ENCODE results near the gene DYDC2.

The DYDC2 gene

GRCh38 chr10:80356563-80356988 lies at the start of gene DYDC2, which contains the start of gene DYDC1:
TSS of gene DYDC2 (plus strand) at chr10:80356781. CDS start at chr10:80362444, 5,663 bp downstream.
TSS of gene DYDC1 (minus strand) at chr10:80356755. CDS start at chr10:80352601, 4,154 bp downstream.
- no peak for TF ChIP-seq CTCF (IDR thresholded peaks at IDR 0.05; ENCODE audit: unreplicated experiment in 3 of 3)
- H3K27ac Mint-ChIP-seq: peak within 1 kb of the TSS in 2 of 3 experiments; percentile 77 to 84
- H3K27me3 Mint-ChIP-seq (ENCODE audit: low read depth): peaks cover 32% of the 10 kb centered on the region
- no peaks in the 10 kb centered on the region for H3K9me3 Mint-ChIP-seq
- peak within 1 kb of the TSS; percentile 74 to 94 (median 93) for H3K4me3 Mint-ChIP-seq
- no peaks in the 10 kb centered on the region for H3K36me3 Mint-ChIP-seq (ENCODE audit: low read depth)
- H3K4me1 Mint-ChIP-seq: no peaks in the 10 kb centered on the region

GRCh38 chr10:80313523-80313922 lies 43.1 kb upstream of the DYDC2 start:
- TF ChIP-seq CTCF (IDR thresholded peaks at IDR 0.05; ENCODE audit: unreplicated experiment in 3 of 3): no peak
- Mint-ChIP-seq H3K27ac (no peak overlapping the region), H3K27me3 (ENCODE audit: low read depth) (no peaks in the 10 kb centered on the region), H3K36me3 (ENCODE audit: low read depth) (no peaks in the 10 kb centered on the region), H3K4me1 (no peaks in the 10 kb centered on the region), H3K9me3 (peaks cover 9% of the 10 kb centered on the region), H3K4me3 (no peak overlapping the region)

DNA sequence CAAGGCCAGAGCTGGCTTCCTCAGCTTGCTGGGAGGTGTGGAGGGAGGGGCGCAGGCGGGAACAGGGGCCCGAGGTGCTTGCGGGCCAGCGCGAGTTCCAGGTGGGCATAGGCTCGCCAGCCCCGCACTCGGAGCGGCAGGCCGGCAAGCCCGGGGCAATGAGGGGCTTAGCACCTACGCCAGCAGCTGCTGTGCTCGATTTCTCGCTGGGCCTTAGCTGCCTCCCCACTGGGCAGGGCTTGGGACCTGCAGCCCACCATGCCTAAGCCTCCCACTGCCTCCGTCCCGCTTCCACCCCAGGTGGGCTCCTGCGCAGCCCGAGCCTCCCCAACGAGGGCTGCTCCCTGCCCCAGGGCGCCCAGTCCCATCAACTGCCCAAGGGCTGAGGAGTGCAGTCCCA lies 41.2 kb upstream of the DYDC2 start:
- Mint-ChIP-seq H3K36me3 (ENCODE audit: low read depth) (no peaks in the 10 kb centered on the region), H3K27ac (no peak overlapping the region), H3K9me3 (peaks cover 9% of the 10 kb centered on the region), H3K27me3 (ENCODE audit: low read depth) (no peaks in the 10 kb centered on the region), H3K4me3 (no peak overlapping the region), H3K4me1 (no peaks in the 10 kb centered on the region)
- TF ChIP-seq CTCF (IDR thresholded peaks at IDR 0.05; ENCODE audit: unreplicated experiment in 3 of 3): no peak

DNA sequence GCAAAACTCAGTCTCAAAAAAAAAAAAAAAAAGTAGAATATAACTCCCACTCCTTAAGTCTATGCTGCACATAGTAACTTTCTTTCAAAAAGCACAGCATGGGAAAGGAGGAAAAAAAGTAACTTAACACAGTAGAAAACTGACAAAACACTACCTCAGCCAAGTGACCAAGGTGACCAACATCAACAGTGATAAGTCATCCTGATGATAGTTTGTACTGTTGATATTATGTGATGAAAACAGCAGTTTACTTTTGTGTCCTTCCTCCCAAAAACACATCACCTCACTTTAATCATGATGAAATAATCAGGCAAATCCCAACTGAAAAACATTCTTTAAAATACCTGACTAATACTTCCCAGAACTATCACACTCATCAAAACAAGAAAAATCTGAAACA lies 37.8 kb upstream of the DYDC2 start:
- Mint-ChIP-seq H3K4me3 (no peak overlapping the region), H3K4me1 (no peaks in the 10 kb centered on the region), H3K27me3 (ENCODE audit: low read depth) (no peaks in the 10 kb centered on the region), H3K9me3 (no peaks in the 10 kb centered on the region), H3K36me3 (ENCODE audit: low read depth) (no peaks in the 10 kb centered on the region), H3K27ac (no peak overlapping the region)
- TF ChIP-seq CTCF (IDR thresholded peaks at IDR 0.05; ENCODE audit: unreplicated experiment in 3 of 3): no peak

GRCh38 chr10:80319318-80319717 lies 37.3 kb upstream of the DYDC2 start:
- Mint-ChIP-seq H3K36me3 (ENCODE audit: low read depth) (no peaks in the 10 kb centered on the region), H3K4me1 (no peaks in the 10 kb centered on the region), H3K27me3 (ENCODE audit: low read depth) (no peaks in the 10 kb centered on the region), H3K4me3 (no peak overlapping the region), H3K9me3 (no peaks in the 10 kb centered on the region), H3K27ac (no peak overlapping the region)
- no peak for TF ChIP-seq CTCF (IDR thresholded peaks at IDR 0.05; ENCODE audit: unreplicated experiment in 3 of 3)

DNA sequence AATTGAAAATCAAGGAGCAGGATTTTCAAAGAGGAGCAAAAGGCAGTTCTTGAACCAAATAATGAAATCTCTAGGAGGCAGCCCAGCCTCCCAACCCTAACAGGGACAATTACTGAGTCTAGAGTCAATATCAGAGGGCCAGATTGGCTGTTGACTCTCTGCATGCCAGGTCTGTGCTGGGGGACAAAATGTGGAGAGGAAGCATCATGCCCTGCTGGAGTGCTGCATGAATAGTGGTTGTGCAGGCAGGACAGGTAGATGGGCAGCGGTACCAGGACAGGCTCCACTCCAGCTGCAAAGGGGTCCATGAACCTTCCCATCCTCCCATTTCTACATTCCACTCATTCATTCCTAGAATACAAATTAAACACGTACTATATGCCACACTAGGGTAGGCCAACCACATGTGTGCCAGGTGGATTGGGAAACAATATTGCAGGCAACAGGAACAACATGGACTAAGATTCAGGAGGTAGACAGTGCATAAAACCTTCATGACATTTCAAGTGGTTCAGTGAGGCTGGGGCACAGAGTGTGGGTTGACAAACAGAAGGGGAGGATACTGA lies 36.8 kb upstream of the DYDC2 start:
- no peak overlapping the region for H3K4me3 Mint-ChIP-seq
- H3K27ac Mint-ChIP-seq: no peak overlapping the region
- H3K4me1 Mint-ChIP-seq: no peaks in the 10 kb centered on the region
- no peaks in the 10 kb centered on the region for H3K9me3 Mint-ChIP-seq
- H3K36me3 Mint-ChIP-seq (ENCODE audit: low read depth): no peaks in the 10 kb centered on the region
- TF ChIP-seq CTCF (IDR thresholded peaks at IDR 0.05; ENCODE audit: unreplicated experiment in 3 of 3): no peak
- H3K27me3 Mint-ChIP-seq (ENCODE audit: low read depth): no peaks in the 10 kb centered on the region

Measured in nephron (organoid).